Stimulated activated CD8-positive, alpha-beta memory T cell treated with anti-CD3 and anti-CD28 coated beads, Interleukin-4, amount 100 ng/mL, for 24 hours (primary cell): ENCODE measurements around the gene TMPO.
"Not testable (repeated sequence)": the region's sequence is repeated elsewhere in the genome, so short reads cannot be mapped to it uniquely, and the experiment has no call there.

Source experiments
- DNase-seq: peaks from one replicate; pipeline ENCODE4 v3.0.0-alpha.2; 2020; ENCODE audit warnings: low read depth

TMPO gene

GRCh38 chr12:98579347-98579746 lies 64.0 kb downstream of the TMPO start:
- no peak for DNase-seq

GRCh38 chr12:98579835-98580234 lies 64.4 kb downstream of the TMPO start:
- no peak for DNase-seq

GRCh38 chr12:98580695-98581094 lies 65.3 kb downstream of the TMPO start:
- no peak for DNase-seq

GRCh38 chr12:98581101-98581500 lies 65.7 kb downstream of the TMPO start:
- no peak for DNase-seq

- no peak for DNase-seq
Measured at GRCh38 chr12:98582093-98582492, 66.7 kb downstream of the TMPO start.

GRCh38 chr12:98587084-98587483 lies 71.7 kb downstream of the TMPO start:
- DNase-seq = no peak

- DNase-seq = no peak
Measured at GRCh38 chr12:98591209-98591608, 75.8 kb downstream of the TMPO start.

- DNase-seq = no peak
Measured at GRCh38 chr12:98592825-98593322, 77.5 kb downstream of the TMPO start.

- DNase-seq = peak; percentile 87
Measured at GRCh38 chr12:98593351-98594049, 78.1 kb downstream of the TMPO start, which contains the start of gene SLC25A3. SLC25A3 (plus strand) TSS chr12:98593686; CDS start chr12:98593979, 293 bp downstream.

- peak; percentile 10 for DNase-seq
Measured at GRCh38 chr12:98594050-98594835, 78.9 kb downstream of the TMPO start.

GRCh38 chr12:98595243-98595988 lies 80.0 kb downstream of the TMPO start:
- no peak for DNase-seq

- DNase-seq = not testable (repeated sequence)
Measured at GRCh38 chr12:98597313-98597712, 81.9 kb downstream of the TMPO start.
